ENCODE measurements around the gene BABAM2.
"Not testable (repeated sequence)": the region's sequence is repeated elsewhere in the genome, so short reads cannot be mapped to it uniquely, and the experiment has no call there.

BABAM2 gene

DNA sequence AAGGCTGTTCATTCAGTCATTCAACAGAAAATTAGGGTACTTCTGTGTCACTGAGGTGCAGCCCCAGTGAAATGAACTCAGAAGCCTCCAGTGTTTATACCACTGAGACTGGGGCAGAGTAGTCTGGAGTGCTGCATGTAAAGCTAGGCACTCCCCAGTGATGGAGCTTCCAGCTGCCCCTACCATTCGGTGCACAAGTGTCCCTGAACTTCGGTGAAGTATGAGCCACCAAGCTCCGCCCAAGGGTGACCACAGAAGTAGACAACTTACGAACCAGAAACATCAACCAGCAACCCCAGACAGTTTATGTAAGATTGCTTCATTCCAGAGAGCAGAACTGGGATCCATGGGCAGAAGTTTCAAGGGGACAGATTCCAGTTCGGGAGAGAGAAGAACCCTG, 431.5 kb downstream of the BABAM2 start:
- no peak for DNase-seq

DNA sequence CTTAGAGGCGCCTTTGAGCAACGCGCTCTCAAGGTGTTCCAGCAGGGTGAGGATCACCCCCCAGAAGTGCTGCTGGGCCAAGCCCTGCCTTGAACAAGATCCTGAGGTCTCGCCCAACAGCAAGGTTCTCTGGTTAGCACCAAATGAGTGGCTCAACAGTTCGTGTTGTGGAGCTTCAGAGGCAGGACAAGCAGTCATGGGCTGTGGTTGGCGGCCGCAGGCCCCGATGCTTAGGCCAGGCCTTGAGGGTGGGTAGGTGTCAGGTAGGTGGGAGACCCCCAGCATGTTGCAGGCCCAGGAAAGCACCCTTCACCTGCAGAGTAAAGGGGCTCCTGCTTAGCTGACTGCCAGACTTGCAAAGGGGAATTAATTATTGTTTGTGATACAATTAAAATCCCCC, 431.9 kb downstream of the BABAM2 start:
- DNase-seq: no peak

DNA sequence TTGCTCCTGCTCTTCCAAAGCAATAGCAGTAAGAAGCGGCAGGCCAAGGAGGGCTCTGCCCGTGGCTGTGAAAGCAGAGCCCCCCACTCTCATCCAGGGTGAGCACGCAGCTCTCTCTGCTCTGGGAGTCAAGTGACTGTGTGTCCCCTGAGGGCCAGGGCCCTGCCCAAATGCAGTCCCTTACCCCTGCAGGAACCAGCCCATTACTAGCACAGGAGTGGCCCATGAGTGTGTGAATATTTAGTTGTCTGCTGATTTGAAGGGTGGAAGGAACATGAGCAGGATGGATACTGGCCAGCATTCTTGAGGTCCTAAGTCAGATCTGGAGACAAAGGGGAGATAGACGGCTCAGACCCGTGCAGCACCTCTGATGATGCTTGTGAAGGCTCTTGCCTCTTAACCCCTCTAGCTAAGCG, 432.5 kb downstream of the BABAM2 start:
- DNase-seq: no peak

DNA sequence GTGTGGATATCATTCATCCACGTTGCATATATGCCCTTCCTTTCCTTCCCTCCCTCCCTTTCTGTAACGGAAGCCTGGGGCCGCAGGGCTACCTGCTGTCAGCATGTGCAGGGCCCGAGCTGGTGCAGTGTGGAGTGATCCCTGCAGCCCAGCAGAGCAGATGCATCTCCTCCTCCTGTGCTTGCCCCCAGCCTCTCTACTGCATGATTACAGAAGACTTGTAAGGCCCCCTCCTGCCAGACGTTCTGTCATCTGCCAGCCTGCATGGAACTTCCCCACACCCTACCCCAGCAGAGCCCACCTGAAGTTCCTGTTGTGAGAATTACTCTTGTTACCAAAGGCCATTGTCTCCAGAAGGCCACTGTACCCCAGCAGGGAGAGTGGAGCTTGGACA, 434.6 kb downstream of the BABAM2 start:
- no peak for DNase-seq

DNA sequence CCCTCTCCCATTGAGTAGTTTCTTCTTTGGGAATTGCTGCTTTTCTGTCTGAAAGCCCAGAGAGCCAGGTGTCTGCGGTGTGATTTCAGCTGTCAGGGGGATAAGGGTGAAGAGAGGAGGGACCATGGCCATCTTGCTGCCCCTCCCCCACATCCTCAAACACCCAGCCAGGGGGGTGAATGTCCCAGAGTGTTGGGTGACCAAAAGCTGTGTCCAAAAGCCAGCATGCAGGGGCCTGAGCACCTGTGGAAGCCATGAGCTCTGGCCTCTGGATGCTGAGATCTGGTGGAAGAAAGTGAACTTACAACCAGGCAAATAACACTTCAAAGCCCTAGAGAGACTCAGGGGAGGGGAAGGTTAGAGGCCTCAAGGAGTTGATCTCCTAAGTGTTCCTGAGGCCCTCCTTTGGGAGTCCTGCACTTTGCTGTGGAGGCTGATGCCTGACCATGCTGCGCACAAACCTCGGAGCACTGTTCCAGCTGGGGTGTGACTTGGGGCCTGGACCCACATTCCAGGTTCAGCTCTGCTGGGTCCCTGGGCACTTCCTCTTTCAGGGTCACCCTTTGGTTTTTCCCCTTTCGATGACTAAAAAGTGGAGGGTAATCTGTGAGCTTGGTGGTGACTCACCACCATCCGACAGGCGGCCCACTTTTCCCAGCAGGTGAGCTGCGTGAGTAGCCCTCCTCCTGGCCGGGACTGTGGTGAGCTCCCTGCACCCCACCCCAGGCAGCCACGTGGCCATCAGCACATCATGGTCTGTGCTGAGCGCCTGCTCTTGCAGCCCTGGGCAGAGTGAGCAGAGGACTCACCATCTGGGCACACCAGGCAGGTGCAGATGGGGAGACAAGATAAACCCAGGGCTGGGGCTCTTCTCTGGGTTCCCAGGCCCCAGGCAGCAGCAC, 435.3 kb downstream of the BABAM2 start:
- DNase-seq: no peak

DNA sequence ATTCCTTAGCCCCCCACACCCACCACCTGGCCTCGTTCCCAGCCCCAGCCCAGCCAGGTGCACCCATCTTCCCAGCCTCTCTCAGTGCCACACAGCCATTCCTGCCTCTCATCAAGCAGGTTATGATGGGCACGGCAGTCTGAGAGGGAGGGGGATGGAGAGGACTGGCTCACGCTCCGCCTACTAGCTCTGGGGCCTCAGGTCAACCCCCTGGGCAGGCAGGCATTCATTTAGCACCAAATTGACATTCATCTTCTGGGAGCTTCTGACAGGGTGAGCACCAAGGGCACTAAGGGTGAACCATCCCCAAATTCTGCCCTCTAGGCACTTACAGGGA, 435.9 kb downstream of the BABAM2 start:
- DNase-seq: no peak

DNA sequence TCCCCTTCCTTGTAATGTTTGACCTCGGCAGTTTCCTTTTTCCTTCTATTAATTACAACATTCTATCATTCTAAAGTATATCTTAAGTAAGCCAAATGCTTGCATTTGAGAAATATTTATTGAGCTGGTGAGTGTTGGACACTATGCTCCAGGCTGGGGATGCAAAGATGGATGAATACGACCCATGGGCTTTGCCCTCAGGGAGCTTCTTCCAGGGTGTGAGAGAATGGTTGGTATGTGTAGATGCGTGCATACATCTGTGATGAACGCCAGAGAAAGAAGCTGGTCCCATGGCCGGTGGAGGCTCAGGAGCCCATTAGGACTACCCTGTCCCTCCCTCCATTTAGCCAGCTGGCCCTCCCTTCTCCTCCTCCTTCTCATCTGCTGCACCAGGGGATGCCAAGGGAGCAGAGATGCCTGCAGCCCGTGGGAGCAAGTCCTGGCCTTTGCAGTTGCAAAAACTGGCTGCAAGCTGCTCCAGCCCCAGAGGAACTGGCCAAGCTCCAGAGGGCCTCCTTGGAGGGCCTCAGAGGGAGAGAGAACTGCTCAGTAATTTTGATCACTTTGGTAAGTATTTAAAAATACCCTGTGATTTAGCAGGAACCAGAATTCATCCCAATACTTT, 436.5 kb downstream of the BABAM2 start:
- no peak for DNase-seq

DNA sequence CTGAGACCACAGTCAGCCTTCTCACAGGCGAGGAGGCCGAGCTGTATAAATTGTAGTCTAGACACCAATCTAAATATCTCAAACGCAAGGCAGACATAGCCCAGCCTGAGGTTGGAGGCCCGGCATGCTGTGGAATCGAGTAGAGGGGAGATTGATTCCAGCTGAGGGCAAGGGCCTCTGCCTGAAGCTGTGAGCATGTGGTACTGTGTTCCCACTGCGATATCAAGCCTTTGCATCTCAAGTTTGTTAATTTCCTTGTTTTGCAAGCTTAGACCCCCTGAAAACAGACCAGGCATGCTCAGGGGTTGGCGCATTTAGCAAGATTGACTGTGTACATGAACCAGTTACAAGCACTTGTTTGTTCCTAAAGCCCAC, 437.0 kb downstream of the BABAM2 start:
- no peak for DNase-seq

DNA sequence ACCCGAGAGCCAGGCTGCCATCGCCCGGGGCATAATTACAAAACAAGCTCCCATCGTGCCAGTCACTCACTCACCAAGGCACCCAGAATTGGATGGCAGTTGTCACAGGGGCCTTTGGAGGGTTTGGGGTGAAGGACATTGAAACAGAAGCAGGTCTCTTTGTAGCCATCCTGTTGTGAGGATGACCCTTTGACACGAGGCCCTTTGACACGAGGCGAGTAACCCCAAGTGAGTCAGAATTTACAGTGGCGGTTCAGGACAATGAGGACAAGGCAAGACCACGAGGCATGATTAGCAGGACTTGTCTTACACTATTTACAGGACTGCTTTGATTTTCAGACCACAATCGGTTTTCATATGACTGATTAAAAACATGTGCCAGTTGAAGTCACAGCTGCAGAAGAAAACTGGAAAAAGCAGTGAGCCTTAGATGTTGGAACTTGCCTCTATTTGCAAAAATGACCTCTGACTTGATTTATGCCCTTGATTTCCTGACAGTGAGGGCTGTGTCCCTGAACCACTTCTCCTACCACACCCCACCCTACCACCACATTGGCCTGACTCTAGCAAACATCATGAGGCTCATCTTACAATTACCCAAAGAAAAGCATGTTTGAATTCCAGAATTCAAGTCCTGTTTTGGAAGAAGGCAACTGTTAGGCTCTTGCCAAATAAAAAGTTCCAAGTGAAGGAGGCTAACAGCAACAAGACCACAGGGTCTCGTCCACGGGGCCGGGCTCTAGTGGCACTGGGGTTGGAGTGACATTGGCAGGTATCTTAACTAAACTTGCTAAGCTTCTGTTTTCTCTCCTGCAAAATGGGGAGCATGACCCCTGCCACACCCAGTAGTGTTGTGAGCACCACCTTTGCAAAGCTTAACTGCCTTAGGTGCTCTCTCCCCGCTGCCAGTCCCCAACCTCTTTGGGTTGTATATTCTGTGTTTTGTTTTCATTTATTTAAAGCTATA, 437.7 kb downstream of the BABAM2 start:
- DNase-seq: no peak

DNA sequence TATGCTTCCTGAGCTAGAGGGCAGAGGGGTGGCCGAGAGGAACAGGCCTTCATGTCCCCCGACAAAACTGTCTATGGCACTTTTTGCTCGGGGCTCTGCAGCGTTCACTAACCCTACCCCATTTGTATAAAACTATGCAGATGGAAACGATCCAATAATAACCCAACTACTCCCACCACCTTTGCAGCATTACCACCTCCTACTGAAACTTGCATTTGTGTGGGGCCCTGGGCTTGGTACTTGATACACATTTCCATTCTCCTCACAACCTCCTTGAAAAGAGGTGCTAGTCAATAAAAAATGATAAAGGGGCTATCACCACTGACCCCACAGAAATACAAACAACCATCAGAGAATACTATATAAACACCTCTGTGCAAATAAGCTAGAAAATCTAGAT, 438.7 kb downstream of the BABAM2 start:
- no peak for DNase-seq

DNA sequence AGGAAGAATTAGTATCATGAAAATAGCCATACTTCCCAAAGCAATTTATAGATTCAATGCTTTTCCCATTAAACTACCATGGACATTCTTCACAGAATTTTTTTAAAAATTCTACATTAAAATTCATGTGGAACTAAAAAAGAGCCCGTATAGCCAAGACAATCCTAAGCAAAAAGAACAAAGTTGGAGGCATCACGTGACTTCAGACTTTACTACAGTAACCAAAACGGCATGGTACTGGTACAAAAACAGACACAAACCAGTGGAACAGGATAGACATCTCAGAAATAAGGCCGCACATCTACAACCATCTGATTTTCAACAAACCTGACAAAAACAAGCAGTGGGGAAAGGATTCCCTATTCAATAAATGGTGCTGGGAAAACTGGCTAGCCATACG, 440.2 kb downstream of the BABAM2 start:
- DNase-seq: not testable (repeated sequence)

DNA sequence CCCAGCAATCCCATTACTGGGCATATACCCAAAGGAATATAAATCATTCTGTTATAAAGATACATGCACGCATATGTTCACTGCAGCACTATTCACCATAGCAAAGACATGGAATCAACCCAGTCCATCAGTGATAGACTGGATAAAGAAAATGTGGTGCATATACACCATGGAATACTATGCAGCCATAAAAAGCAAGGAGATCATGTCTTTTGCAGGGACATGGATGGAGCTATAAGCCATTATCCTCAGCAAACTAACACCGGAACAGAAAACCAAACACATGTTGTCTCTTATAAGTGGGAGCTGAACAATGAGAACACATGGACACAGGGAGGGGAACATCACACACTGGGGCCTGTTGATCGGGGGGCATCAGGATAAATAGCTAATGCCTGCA, 441.3 kb downstream of the BABAM2 start:
- DNase-seq: not testable (repeated sequence)

DNA sequence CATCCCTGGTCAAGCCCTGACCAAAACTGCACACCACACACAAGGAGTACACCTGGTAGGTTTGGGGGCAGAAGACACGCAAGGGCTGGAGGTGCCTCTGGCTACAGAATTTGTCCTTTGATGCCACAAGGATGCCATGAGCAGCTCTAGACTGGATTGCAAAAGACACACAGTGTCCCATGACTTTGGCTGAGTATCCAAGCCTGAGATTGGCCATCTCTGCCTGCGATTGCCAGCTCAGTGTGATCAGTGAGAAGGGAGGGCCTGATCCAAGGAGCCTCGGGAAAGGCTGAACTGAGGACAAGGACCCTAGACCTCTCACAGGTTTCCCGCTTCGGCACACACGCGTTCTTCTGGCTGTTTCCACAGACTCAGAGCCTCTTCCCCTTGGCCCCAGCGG, 442.2 kb downstream of the BABAM2 start:
- DNase-seq: no peak

DNA sequence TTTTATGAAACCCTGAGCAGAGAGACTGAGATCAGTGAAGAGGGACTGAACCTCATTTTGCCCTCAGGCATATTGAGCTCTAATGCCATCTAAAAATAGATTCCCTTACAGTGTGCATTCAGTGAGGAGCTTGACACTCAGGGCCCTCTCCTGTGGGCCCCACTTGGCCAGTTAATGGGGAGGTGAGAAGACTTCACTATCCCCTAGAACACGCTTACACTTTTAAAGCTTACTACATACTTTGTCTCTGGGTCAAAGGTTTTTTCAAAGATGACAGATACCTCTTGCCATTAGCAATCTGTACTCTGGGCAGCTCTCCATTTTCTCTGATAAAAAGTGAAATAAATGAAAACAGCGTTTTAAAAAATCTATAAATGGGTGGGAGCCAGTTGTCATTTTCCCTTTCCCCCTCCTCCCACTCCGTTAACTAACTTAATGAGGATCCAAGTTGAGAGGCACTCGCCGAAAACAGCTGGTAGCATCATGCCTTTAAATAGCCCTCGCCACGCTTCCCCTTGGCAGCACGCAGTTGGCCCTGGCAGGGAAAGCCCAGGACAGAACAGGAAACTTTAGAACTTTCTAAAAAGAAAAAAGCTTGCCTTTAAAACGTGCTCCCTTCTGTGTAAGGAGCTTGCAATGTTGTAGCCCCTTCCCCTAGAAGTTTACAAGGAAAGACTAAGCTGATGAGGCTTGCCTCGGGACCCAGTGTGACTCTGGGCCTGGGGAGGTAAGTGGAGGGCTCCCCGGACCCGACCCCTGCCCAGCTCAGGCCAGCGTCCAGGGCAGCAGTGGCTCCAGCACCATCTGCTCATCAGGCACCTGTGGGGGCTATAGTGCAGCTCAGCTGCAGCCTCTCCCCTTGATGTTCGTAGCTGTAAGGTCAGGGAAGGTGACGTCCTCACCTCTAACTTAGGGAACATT, 443.3 kb downstream of the BABAM2 start:
- no peak for DNase-seq

DNA sequence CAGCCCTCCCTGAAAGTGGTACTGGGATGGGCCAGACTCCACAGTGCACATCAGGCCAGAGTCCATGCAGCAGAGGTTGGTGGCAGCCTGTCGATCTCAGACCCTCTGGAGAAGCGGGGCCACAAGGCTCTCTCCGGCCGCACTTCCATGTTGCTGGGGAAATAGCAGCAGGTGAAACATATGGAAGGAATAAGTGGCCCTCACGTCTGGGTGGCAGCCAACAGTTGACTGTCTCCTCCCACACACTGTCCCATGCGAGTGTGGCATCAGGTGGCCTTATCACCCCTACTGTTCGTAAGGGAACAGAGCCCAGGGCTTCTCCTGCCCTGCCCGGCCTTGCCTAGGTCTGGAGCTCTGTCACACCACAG, 444.0 kb downstream of the BABAM2 start:
- DNase-seq: no peak

DNA sequence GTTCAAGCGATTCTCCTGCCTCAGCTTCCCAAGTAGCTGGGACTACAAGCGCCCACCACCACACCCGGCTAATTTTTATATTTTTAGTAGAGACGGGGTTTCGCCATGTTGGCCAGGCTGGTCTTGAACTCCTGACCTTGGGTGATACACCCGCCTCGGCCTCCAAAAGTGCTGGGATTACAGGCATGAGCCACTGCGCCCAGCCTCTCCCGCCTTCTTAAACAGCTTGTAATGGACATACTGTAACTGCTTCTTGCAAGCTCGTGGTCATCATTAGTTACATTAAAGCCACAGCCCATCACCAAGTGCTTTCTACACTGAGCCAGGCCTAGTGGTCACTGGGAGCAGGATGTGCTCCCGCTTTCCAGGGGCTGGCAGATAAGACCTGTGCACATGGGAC, 444.7 kb downstream of the BABAM2 start:
- DNase-seq: not testable (repeated sequence)

DNA sequence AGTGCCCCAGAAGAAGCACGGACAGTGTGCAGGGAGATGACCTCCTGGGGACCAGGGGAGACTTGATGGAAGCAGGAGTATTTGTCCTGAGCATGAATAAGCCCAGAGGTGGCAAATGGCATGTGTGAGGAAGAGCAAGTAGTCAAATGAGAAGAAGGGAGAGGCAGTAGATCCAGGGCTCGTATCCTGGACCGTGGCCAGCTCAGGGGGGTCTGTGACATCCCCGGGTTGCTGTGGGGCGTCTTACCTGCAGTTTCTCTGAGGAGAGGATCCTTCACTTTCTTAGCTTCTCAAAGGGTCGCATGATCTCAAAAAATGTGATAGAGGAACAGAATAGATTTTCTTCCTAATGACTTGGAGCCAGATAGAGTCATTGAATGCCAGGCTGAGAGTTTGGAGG, 445.1 kb downstream of the BABAM2 start:
- no peak for DNase-seq

DNA sequence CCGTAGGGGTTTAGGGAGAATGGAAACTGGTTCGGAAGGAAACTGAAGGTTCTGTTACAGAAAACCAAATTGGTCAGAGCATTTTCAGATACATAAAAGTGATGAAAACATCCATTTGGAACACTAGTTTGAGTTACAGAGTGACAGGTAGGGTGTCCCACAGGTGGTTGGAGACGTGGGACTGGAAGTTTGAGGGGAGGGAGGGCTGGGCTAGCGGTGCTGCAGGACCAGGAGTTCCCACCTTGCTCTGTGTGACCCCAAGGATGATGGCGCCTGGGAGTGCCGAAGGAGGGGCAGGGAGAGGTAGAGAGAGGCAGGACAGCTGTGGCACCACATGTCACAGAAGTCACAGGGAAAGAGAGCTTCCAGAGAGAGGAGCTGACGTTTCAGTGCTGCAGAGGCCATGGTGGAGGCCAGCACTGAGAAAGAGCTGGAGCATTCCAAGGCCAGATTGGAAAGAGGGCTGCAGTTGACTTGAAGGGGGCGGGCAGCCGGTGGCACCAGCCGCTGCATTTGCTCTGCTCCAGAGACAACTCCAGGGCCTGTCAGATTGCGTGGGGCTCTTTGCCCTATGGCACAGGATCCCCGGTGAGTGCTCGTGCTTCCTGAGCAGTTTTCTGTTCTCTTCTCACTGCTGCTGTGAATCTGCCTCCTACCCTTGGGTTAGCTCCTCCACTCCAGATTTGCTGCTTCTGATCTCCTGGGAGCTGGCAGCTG, 445.9 kb downstream of the BABAM2 start:
- no peak for DNase-seq

DNA sequence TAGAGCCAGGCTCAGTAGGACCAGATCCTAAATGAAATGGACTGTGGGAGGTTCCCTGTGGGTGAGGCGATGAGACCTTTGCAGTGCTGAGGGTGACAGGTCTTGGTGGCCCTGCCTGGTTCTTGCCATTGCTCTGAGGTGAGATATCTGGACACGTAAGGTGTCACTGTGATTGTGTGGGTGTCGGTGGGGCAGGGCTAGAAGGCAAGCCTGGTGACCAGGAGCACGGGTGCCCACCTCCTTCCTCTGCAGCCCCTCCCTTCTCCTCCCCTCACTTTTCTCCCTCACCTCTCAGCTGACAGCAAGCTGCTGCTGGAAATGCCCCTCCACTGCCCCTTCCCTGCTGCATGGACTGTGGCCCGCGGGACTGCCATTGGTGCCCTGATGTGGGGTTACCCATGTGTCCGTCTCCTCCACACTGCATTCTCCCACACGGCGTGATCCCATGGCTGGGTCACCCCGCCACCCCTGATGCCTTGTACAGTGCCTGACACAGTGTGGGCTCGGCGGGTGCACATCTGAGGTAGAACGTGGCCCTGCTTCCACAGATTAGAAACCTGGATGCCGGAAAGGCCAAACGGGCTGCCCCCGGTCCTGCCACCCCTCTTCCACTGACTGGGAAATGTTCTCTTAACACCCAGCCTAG, 446.6 kb downstream of the BABAM2 start:
- DNase-seq: no peak

DNA sequence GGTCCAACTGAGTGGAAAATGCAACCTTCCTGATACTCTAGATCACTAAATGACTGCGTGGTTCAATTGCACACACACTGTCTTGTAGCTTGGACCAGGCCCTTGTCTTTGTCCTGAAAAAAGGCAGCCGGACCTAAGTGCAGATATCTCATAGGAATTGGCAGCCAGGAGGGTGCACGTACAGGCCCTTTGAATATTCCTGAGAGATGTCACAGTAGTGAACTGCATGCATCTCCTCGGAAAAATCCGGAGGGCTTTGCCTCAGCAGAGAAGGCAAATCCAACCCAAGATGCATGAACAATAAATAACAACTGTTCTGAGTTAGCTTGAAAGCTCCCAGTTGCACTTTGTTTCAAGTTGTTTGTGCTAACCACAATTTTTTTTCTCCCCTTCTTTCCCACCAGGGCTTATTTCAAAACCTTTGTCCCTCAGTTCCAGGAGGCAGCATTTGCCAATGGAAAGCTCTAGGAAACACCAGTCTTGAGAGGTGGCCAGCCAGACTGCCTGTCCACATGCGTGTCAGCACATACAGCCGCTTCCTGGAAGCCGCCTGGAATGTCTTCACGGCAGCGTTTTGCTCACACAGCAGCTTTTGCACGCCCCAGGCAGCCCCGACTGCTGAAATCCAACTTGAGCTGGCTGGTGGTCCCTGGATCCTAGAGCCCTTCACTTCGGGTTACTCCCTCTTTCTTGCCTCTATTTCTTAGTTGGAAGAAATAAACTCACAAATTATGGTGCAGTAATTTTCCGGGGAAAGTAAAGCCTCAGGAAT, 447.7 kb downstream of the BABAM2 start:
- DNase-seq: no peak

Measured in amniotic stem cell (primary cell).